Parathyroid adenoma (tissue), 2 donors: Measurements from ENCODE around the gene MC2R.

Experiments
- H2AFZ ChIP-seq: fragments of 300-600 bp; sonication (generic); one replicate; pipeline ENCODE4 v1.7.0; 2017; ENCODE audit warnings: antibody characterized with exemption, mild to moderate bottlenecking
- H3K27ac ChIP-seq: fragments of 300-600 bp; sonication (generic); one replicate; pipeline ENCODE4 v1.7.0; 2017
- H3K27me3 ChIP-seq: fragments of 300-600 bp; sonication (generic); one replicate; pipeline ENCODE4 v1.7.0; 2017; ENCODE audit warnings: low read length; ENCODE audit not compliant: control insufficient read depth, insufficient read depth
- H3K36me3 ChIP-seq: fragments of 300-600 bp; sonication (generic); one replicate; pipeline ENCODE4 v1.7.0; 2017; ENCODE audit warnings: low read length; ENCODE audit not compliant: control insufficient read depth, insufficient read depth
- H3K4me1 ChIP-seq: fragments of 300-600 bp; sonication (generic); one replicate; pipeline ENCODE4 v1.7.0; 2017; ENCODE audit warnings: control low read depth
- H3K4me2 ChIP-seq: fragments of 300-600 bp; sonication (generic); one replicate; pipeline ENCODE4 v1.7.0; 2017; ENCODE audit warnings: low read length
- H3K4me3 ChIP-seq: fragments of 300-600 bp; sonication (generic); one replicate; pipeline ENCODE4 v1.7.0; 2017; ENCODE audit warnings: low read depth, low read length
- H3K79me2 ChIP-seq: fragments of 300-600 bp; sonication (generic); one replicate; pipeline ENCODE4 v1.7.0; 2017; ENCODE audit warnings: control low read depth
- H3K9ac ChIP-seq: fragments of 300-600 bp; sonication (generic); one replicate; pipeline ENCODE4 v1.7.0; 2017; ENCODE audit warnings: mild to moderate bottlenecking
- H3K9me3 ChIP-seq: fragments of 300-600 bp; sonication (generic); one replicate; pipeline ENCODE4 v1.7.0; 2017; ENCODE audit warnings: low read length; ENCODE audit not compliant: control insufficient read depth
- TF ChIP-seq, protein P1 (sequence below): fragments of 300-600 bp; sonication (generic); IDR thresholded peaks from one replicate; pipeline ENCODE4 v1.7.0; 2017; ENCODE audit warnings: antibody characterized with exemption, mild to moderate bottlenecking
- donor health status: primary hyperparathyroidism.

MC2R gene

DNA sequence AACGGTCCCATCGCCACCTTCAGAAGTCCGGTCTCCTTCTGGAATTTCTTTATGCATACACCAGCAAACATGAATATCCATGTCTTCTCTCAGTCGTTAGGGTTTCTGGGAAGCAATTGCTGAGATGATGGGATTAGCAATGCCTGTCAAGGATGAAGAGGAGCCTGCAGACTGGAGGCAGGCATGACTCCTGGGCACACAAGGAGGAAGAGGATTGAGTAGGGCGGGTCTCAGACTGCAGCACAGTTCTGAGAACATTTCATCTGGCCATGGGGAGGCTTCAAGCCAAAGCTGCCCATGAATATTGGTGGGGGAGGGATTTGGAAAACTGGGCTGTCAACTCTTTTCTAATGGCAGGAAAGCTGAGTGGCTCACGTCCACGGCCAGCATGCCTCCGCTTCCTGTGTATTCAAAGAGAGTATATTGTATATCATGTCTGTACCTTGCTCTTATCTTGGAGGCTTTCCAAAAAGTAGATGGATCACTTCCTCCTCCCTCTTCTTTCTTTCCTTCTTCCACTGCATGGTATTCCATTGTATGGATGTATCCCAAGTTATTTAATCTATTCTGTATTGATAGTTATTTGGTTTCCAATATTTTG, 24.5 kb downstream of the MC2R start:
- Histone ChIP-seq H3K27ac (no peak overlapping the region), H3K9ac (no peak overlapping the region), H3K79me2 (no peaks in the 10 kb centered on the region), H2AFZ (no peak overlapping the region), H3K9me3 (no peaks in the 10 kb centered on the region), H3K36me3 (no peaks in the 10 kb centered on the region), H3K27me3 (no peaks in the 10 kb centered on the region), H3K4me2 (no peak overlapping the region), H3K4me3 (no peak overlapping the region), H3K4me1 (no peaks in the 10 kb centered on the region)
- TF ChIP-seq, protein P1, sequence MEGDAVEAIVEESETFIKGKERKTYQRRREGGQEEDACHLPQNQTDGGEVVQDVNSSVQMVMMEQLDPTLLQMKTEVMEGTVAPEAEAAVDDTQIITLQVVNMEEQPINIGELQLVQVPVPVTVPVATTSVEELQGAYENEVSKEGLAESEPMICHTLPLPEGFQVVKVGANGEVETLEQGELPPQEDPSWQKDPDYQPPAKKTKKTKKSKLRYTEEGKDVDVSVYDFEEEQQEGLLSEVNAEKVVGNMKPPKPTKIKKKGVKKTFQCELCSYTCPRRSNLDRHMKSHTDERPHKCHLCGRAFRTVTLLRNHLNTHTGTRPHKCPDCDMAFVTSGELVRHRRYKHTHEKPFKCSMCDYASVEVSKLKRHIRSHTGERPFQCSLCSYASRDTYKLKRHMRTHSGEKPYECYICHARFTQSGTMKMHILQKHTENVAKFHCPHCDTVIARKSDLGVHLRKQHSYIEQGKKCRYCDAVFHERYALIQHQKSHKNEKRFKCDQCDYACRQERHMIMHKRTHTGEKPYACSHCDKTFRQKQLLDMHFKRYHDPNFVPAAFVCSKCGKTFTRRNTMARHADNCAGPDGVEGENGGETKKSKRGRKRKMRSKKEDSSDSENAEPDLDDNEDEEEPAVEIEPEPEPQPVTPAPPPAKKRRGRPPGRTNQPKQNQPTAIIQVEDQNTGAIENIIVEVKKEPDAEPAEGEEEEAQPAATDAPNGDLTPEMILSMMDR = no peak

DNA sequence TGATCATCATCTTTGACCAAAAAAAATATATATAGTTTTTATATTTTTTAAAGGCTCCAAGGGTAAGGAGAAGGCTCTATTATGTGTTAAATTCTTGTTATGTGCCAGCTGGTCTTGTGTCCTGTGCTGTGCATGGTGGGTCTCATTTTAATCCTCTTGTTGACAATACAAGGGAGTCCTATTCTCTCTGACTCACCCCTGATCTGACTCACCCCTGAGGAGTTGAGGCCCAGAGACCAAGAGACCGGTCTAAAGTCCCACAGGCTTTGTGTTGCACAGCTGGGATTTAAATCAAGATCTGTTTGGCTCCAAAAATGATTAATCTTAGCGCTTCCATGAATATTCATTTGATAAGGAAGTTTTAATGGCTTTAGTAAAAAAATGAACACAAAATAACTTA, 25.7 kb downstream of the MC2R start:
- Histone ChIP-seq H3K36me3 (no peaks in the 10 kb centered on the region), H3K9ac (no peak overlapping the region)
- TF ChIP-seq, protein P1 = no peak

DNA sequence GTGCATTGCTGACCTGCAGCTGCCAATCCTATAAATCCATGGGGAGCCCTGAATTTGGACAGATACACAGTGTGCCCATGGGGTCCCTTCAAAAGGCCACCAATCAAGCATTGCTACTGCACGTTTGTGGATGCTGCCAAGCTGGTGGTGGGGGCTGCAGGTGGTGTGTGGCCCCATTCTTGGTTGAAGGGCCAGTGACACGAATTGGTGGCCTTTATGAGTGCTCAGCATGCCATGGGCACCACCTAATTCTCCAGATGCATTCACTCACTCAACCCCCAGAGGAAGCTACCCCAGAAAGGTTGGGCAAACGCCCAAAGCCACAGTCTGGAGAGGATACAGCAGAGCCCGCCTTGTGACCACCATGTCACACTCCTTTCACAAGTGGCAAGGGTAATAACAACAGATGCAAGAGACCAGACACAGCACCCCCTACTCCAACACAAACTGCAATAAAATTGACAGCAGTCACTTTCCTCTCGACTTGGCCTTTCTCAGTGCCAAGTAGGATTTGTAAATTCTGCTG, 27.1 kb downstream of the MC2R start:
- Histone ChIP-seq H3K4me3 (no peak overlapping the region), H2AFZ (no peak overlapping the region), H3K9ac (no peak overlapping the region), H3K27ac (no peak overlapping the region), H3K4me2 (no peak overlapping the region), H3K4me1 (no peaks in the 10 kb centered on the region), H3K27me3 (no peaks in the 10 kb centered on the region), H3K79me2 (no peaks in the 10 kb centered on the region), H3K36me3 (no peaks in the 10 kb centered on the region), H3K9me3 (no peaks in the 10 kb centered on the region)
- TF ChIP-seq, protein P1 = no peak

More for the DNA sequence above, 25.7 kb downstream of the MC2R start:
- Histone ChIP-seq H3K4me2 (no peak overlapping the region), H3K27me3 (no peaks in the 10 kb centered on the region), H3K9me3 (no peaks in the 10 kb centered on the region), H3K4me1 (no peaks in the 10 kb centered on the region), H3K27ac (no peak overlapping the region), H3K4me3 (no peak overlapping the region), H2AFZ (no peak overlapping the region), H3K79me2 (no peaks in the 10 kb centered on the region)

DNA sequence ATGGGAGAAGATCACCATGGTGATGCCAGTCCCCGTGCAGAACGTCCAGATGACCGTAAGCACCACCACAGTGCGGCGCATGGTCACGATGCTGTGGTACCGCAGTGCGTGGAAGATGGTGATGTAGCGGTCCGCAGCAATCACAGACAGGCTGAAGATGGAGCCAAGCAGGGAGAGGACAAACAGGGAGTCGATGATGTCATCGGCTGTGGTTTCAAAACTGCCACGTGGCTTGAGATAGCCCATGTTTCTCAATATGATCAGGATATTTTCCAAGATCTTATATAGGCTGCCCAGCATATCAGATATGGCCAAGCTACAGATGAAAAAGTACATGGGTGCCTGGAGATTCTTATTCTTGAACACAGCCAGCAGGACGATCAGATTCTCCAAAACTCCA, 30.3 kb downstream of the MC2R start:
- H3K36me3 ChIP-seq = no peaks in the 10 kb centered on the region
- H3K4me1 ChIP-seq = no peaks in the 10 kb centered on the region
- H3K79me2 ChIP-seq = no peaks in the 10 kb centered on the region
- no peak overlapping the region for H3K9ac ChIP-seq
- no peak overlapping the region for H2AFZ ChIP-seq
- H3K4me2 ChIP-seq = no peak overlapping the region
- H3K4me3 ChIP-seq = no peak overlapping the region
- H3K27me3 ChIP-seq = no peaks in the 10 kb centered on the region
- TF ChIP-seq, protein P1 = no peak
- no peak overlapping the region for H3K27ac ChIP-seq
- H3K9me3 ChIP-seq = no peaks in the 10 kb centered on the region

DNA sequence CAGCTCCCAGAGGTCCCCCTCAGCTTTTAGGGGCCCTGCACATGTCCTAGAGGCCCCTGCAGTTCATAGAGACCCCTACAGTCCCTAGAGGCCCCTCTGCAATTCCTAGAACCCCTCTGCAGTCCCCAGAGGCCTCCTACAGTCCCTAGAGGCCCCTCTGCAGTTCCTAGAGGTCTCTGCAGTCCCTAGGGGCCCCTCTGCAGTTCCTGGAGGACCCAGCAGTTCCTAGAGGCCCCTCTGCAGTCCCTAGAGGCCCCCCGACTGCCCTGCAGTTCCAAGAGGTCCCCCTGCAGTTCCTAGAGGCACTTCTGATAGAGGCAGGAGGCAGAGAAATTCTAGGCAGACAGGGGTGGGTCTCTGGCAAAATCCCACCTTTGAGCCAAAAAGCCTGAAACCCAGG, 35.4 kb downstream of the MC2R start:
- Histone ChIP-seq H3K4me3 (no peak overlapping the region), H3K4me1 (no peaks in the 10 kb centered on the region), H3K79me2 (no peaks in the 10 kb centered on the region), H3K27me3 (no peaks in the 10 kb centered on the region), H3K36me3 (no peaks in the 10 kb centered on the region), H3K4me2 (no peak overlapping the region), H2AFZ (no peak overlapping the region), H3K9me3 (no peaks in the 10 kb centered on the region), H3K27ac (no peak overlapping the region), H3K9ac (no peak overlapping the region)
- TF ChIP-seq, protein P1 = no peak
